Panc1 (cell line): Measurements from ENCODE around the gene LGI4. TPM values are rescaled to one million over a fixed set of nuclear protein-coding genes. Genes with fewer than 3 reads are reported as not detected.

ENCODE experiments used
- ATAC-seq: fragments of 200-7000 bp; cut with Tn5 transposase; 2 replicates; pipeline ENCODE4 v1.9.1; 2020; ENCODE audit warnings: mild to moderate bottlenecking, moderate library complexity
- BruUV-seq: library from RNA; stranded (reverse); fragments of 400-500 nt; replicated peaks from 2 replicates; lab custom pipeline; 2021; lab: Mats Ljungman, UMichigan
- CTCF ChIA-PET: fragments of 300-600 bp; sonication (Branson Sonifier 250); formaldehyde crosslinking; loops from one replicate; lab custom pipeline; 2022; ENCODE audit warnings: antibody characterized with exemption; lab: Charles Lee
- POLR2A ChIA-PET: fragments of 300-600 bp; sonication (Branson Sonifier 250); formaldehyde crosslinking; loops from one replicate; lab custom pipeline; 2022; ENCODE audit warnings: antibody characterized with exemption; lab: Charles Lee
- DNase-seq: peaks from one replicate; pipeline ENCODE4 v3.0.0-alpha.2; 2010; ENCODE audit warnings: low read depth, low spot score
- H3K27ac ChIP-seq: 2 replicates; pipeline ENCODE4 v1.5.1; 2011; ENCODE audit warnings: mild to moderate bottlenecking, low read length, inconsistent platforms
- H3K27me3 ChIP-seq: fragments of 200-500 bp; sonication (Bioruptor generic); 2 replicates; pipeline ENCODE4 v1.6.0; 2014; ENCODE audit warnings: low read length, inconsistent platforms; ENCODE audit not compliant: control insufficient read depth, insufficient read depth
- H3K36me3 ChIP-seq: fragments of 200-500 bp; sonication (Bioruptor generic); 2 replicates; pipeline ENCODE4 v1.5.1; 2014; ENCODE audit warnings: inconsistent platforms, mild to moderate bottlenecking, low read length, moderate library complexity; ENCODE audit not compliant: control insufficient read depth, insufficient read depth
- H3K4me1 ChIP-seq: 2 replicates; pipeline ENCODE4 v1.5.1; 2011; ENCODE audit warnings: inconsistent platforms, mild to moderate bottlenecking, low read length, moderate library complexity; ENCODE audit not compliant: control insufficient read depth, insufficient read depth
- H3K4me3 ChIP-seq, 2 experiments: 2 replicates each; pipeline ENCODE4 v1.5.1; 2011 to 2012; ENCODE audit warnings: low read depth in 2 of 2, low read length in 2 of 2, mild to moderate bottlenecking in 2 of 2, inconsistent platforms in 1 of 2, moderate library complexity in 1 of 2
- H3K9me3 ChIP-seq: fragments of 200-500 bp; sonication (Bioruptor generic); 2 replicates; pipeline ENCODE4 v1.5.1; 2014; ENCODE audit warnings: low read depth, mild to moderate bottlenecking, inconsistent platforms, low read length, moderate library complexity; ENCODE audit not compliant: control insufficient read depth, insufficient read depth
- POLR2AphosphoS5 ChIP-seq: IDR thresholded peaks from 2 replicates; pipeline ENCODE4 v1.6.1; 2012; ENCODE audit warnings: mild to moderate bottlenecking, low read depth, low read length, moderate library complexity
- SIN3A ChIP-seq: IDR thresholded peaks from 2 replicates; pipeline ENCODE4 v1.6.1; 2012; ENCODE audit warnings: low read depth, mild to moderate bottlenecking, low read length, moderate library complexity, borderline replicate concordance; ENCODE audit not compliant: insufficient read depth
- TCF7L2 ChIP-seq: IDR thresholded peaks from 2 replicates; pipeline ENCODE4 v1.6.1; 2011; ENCODE audit warnings: mild to moderate bottlenecking, low read depth, low read length, inconsistent platforms
- in situ Hi-C: cut with HindIII; loops from 2 replicates; pipeline ENCODE4 v1.10.0; 2016; ENCODE audit warnings: low sequenced_read_pairs, low pct_unique_long_range_greater_than_20kb
- intact Hi-C: fragments of 100-400 bp; cut with micrococcal nuclease; formaldehyde crosslinking; loops from one replicate; pipeline ENCODE4 v1.10.0; 2022; ENCODE audit not compliant: unreplicated experiment
- total RNA-seq: library from RNA; stranded (reverse); gene quantifications from one replicate; pipeline ENCODE4 v1.2.1, GENCODE V29; 2021; ENCODE audit not compliant: unreplicated experiment
- TF ChIP-seq, protein P1 (sequence below), 2 experiments: IDR thresholded peaks; 2 replicates each; pipeline ENCODE4 v1.6.1; 2011 to 2012; ENCODE audit warnings: low read depth in 2 of 2, control low read depth in 1 of 2, low read length in 1 of 2, mild to moderate bottlenecking in 1 of 2, moderate library complexity in 1 of 2; ENCODE audit not compliant: insufficient read depth in 1 of 2
- TF ChIP-seq, protein P2 (sequence below): fragments of 450-650 bp; IDR thresholded peaks from 2 replicates; pipeline ENCODE4 v1.5.1; 2017; ENCODE audit warnings: mild to moderate bottlenecking

LGI4 gene
- total RNA-seq, 1 experiment from 2014 or later, result 0.18 TPM

DNA sequence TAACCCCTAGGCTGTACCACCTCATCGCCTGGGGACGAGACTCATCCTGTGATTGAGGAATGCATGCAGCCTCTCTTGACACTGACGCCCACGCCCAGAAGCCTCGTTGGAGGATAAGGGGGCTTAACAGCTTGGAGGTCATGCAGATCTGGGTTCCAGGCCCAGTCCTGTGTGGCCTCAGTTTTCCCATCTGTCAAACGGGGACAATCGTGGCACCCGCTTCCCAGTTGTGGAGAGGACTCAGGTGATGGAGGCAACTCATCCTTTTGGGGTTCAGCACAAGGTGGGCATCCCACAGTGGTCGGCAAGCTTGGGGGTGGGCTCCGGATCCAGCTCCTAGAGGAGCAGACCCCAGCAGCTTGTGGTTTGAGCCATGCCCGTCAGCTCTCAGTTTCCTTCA lies 1.4 kb upstream of the LGI4 start:
- Histone ChIP-seq H3K27me3 (no peaks in the 10 kb centered on the region), H3K27ac (no peak overlapping the region), H3K4me3 (no peak overlapping the region), H3K4me1 (peaks cover 5% of the 10 kb centered on the region; the same call in 1 of the 2 replicates), H3K9me3 (no peaks in the 10 kb centered on the region), H3K36me3 (no peaks in the 10 kb centered on the region)
- no TSS peak for BruUV-seq
- DNase-seq, result no peak
- intact Hi-C loops (loop anchor here (5.0 kb wide), 1 partner anchor 69 kb away; no protein-coding TSS in a partner anchor), in situ Hi-C loops (no loop called here)
- no peak for ATAC-seq
- POLR2A ChIA-PET, result no interaction called here
- CTCF ChIA-PET, result interaction anchor here (0.6 to 1.3 kb wide), 3 partner anchors 36 to 132 kb away, joined by 3 to 5 read pairs (median 4); no protein-coding TSS in a partner anchor
- TF ChIP-seq POLR2AphosphoS5, result no peak
- TF ChIP-seq SIN3A, result no peak
- TF ChIP-seq, protein P1, sequence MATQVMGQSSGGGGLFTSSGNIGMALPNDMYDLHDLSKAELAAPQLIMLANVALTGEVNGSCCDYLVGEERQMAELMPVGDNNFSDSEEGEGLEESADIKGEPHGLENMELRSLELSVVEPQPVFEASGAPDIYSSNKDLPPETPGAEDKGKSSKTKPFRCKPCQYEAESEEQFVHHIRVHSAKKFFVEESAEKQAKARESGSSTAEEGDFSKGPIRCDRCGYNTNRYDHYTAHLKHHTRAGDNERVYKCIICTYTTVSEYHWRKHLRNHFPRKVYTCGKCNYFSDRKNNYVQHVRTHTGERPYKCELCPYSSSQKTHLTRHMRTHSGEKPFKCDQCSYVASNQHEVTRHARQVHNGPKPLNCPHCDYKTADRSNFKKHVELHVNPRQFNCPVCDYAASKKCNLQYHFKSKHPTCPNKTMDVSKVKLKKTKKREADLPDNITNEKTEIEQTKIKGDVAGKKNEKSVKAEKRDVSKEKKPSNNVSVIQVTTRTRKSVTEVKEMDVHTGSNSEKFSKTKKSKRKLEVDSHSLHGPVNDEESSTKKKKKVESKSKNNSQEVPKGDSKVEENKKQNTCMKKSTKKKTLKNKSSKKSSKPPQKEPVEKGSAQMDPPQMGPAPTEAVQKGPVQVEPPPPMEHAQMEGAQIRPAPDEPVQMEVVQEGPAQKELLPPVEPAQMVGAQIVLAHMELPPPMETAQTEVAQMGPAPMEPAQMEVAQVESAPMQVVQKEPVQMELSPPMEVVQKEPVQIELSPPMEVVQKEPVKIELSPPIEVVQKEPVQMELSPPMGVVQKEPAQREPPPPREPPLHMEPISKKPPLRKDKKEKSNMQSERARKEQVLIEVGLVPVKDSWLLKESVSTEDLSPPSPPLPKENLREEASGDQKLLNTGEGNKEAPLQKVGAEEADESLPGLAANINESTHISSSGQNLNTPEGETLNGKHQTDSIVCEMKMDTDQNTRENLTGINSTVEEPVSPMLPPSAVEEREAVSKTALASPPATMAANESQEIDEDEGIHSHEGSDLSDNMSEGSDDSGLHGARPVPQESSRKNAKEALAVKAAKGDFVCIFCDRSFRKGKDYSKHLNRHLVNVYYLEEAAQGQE (IDR thresholded peaks at IDR 0.05; ENCODE audit: insufficient read depth in 1 of 2, low read depth in 2 of 2, low read length in 1 of 2), result no peak
- no peak for TF ChIP-seq TCF7L2
- TF ChIP-seq, protein P2, sequence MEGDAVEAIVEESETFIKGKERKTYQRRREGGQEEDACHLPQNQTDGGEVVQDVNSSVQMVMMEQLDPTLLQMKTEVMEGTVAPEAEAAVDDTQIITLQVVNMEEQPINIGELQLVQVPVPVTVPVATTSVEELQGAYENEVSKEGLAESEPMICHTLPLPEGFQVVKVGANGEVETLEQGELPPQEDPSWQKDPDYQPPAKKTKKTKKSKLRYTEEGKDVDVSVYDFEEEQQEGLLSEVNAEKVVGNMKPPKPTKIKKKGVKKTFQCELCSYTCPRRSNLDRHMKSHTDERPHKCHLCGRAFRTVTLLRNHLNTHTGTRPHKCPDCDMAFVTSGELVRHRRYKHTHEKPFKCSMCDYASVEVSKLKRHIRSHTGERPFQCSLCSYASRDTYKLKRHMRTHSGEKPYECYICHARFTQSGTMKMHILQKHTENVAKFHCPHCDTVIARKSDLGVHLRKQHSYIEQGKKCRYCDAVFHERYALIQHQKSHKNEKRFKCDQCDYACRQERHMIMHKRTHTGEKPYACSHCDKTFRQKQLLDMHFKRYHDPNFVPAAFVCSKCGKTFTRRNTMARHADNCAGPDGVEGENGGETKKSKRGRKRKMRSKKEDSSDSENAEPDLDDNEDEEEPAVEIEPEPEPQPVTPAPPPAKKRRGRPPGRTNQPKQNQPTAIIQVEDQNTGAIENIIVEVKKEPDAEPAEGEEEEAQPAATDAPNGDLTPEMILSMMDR, result no peak

DNA sequence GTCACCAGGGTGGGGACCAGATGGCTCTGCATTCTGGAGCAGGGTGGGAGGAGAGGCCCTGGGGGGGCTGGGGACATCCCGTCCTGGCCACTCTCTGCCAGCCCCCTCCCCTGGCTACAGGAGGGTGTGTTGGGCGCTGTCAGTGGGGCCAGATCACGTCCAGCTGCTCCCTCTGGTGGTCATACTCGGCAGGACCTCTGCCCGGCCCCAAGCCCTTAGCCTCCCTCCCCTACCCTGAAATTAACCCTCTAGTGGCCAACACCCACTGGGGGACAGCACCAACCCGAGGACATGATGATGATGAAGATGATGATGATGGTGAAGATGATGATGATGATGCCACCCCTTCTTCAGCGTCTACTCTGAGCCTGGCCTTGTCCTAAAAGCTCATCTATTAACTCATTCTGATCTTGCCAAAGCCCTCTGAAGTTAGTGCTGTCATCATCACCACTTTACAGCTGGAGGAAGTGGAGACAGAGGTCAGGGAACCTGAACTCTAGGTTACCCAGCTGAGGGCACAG lies 590 bp upstream of the LGI4 start:
- Histone ChIP-seq H3K27me3 (no peaks in the 10 kb centered on the region), H3K4me1 (peaks cover 5% of the 10 kb centered on the region; the same call in 1 of the 2 replicates), H3K27ac (no peak overlapping the region), H3K9me3 (no peaks in the 10 kb centered on the region), H3K4me3 (no peak overlapping the region), H3K36me3 (no peaks in the 10 kb centered on the region)
- ATAC-seq (peak; percentile 88), DNase-seq (no peak)
- BruUV-seq, result no TSS peak
- intact Hi-C loops, result loop anchor here (5.0 kb wide), 1 partner anchor 68 kb away; no protein-coding TSS in a partner anchor
- TF ChIP-seq, protein P1 (IDR thresholded peaks at IDR 0.05; ENCODE audit: insufficient read depth in 1 of 2, low read depth in 2 of 2, low read length in 1 of 2), result no peak
- TF ChIP-seq, protein P2, result peak; percentile 96
- CTCF ChIA-PET, result interaction anchor here (0.6 to 1.7 kb wide), 6 partner anchors 11 to 69 kb away, joined by 3 to 8 read pairs (median 4); no protein-coding TSS in a partner anchor
- POLR2A ChIA-PET, result no interaction called here
- in situ Hi-C loops, result no loop called here
